Activated naive CD8-positive, alpha-beta T cell treated with anti-CD3 and anti-CD28 coated beads for 36 hours (primary cell): ENCODE data around the gene ARVCF. TPM values are rescaled to one million over a fixed set of nuclear protein-coding genes. Genes with fewer than 3 reads are reported as not detected.

Experiments
- DNase-seq: peaks from one replicate; pipeline ENCODE4 v3.0.0; 2021
- H3K27ac Mint-ChIP-seq: one replicate; pipeline ENCODE4 v1.8.0; 2022; ENCODE audit warnings: mild to moderate bottlenecking, moderate library complexity, mixed read lengths
- H3K27me3 Mint-ChIP-seq: one replicate; pipeline ENCODE4 v1.8.0; 2022; ENCODE audit warnings: mild to moderate bottlenecking, mixed read lengths
- H3K36me3 Mint-ChIP-seq: one replicate; pipeline ENCODE4 v1.8.0; 2021; ENCODE audit warnings: mild to moderate bottlenecking, mixed read lengths
- H3K4me1 Mint-ChIP-seq: one replicate; pipeline ENCODE4 v1.8.0; 2021; ENCODE audit warnings: mixed read lengths
- H3K4me3 Mint-ChIP-seq: one replicate; pipeline ENCODE4 v1.8.0; 2022; ENCODE audit warnings: mild to moderate bottlenecking, moderate library complexity, mixed read lengths
- H3K9me3 Mint-ChIP-seq: one replicate; pipeline ENCODE4 v1.8.0; 2022; ENCODE audit warnings: mixed read lengths
- total RNA-seq, 2 experiments: library from RNA; stranded (reverse); gene quantifications; one replicate each; pipeline ENCODE4 v1.2.3, GENCODE V29; 2021

The ARVCF gene
- total RNA-seq, 2 experiments from 2014 or later, result 1.1 to 1.6 TPM

DNA sequence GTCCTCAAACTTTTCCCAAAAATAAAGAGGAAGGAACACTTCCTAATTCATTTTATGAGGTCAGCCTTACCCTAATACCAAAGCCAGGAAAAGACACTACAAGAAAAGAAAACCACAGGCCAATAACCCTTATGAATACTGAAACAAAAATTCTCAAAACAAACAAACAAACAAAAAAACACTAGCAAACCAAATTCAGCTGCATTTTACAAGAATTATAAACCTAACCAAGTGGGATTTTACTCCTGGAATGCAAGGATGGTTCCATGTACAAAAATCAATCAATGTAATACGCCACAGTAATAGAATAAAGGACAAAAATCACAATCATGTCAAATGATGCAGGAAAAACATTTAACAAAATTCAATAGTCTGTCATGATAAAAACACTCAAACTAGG, 13.3 kb downstream of the ARVCF start:
- DNase-seq, result no peak
- no peaks in the 10 kb centered on the region for H3K27me3 Mint-ChIP-seq
- no peak overlapping the region for H3K4me3 Mint-ChIP-seq
- peaks cover 19% of the 10 kb centered on the region for H3K9me3 Mint-ChIP-seq
- H3K4me1 Mint-ChIP-seq, result no peaks in the 10 kb centered on the region
- H3K27ac Mint-ChIP-seq, result no peak overlapping the region
- H3K36me3 Mint-ChIP-seq, result no peaks in the 10 kb centered on the region

DNA sequence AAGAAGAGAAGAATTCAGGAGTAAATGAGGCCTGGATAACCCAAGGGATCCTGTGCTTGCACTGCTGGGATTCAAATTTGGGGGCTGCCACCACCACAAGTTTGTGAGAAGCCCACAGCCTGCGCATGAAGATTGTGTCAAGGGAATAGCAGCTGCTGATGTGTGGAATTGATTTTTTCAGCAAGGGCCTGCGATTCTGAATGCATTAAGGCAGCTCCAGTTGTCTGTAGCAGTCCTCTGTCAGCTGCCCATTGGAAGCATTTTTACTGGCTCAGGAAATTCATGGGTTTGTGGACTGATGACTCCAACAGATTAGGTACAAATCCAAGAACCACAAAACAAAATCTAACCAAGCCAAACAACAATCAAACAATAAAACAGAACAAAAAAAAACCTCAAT, 14.0 kb downstream of the ARVCF start:
- H3K27me3 Mint-ChIP-seq, result no peaks in the 10 kb centered on the region
- H3K4me1 Mint-ChIP-seq, result no peaks in the 10 kb centered on the region
- no peak overlapping the region for H3K4me3 Mint-ChIP-seq
- H3K9me3 Mint-ChIP-seq, result peaks cover 19% of the 10 kb centered on the region
- DNase-seq, result no peak
- no peak overlapping the region for H3K27ac Mint-ChIP-seq
- no peaks in the 10 kb centered on the region for H3K36me3 Mint-ChIP-seq

DNA sequence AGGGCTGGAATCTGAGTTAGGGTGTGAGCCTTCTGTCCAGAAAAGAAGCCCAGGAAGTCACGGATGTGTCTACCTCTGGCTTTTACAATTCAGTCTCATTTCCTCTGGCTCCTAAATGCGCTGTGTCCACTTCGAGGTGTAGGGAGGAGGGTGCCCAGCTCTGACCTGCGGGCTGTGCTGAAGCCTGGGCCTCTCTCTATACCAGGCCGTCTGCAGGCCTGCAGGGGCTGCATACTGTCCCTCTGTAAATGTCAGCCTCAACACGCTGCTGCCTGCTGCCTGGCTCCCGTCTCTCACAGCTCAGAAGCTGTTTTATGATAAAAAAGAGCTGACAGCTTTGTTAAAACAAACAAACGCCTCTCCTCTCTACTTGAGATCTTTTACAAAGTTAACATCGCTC, 14.5 kb downstream of the ARVCF start:
- Mint-ChIP-seq H3K9me3 (peaks cover 19% of the 10 kb centered on the region), H3K4me1 (no peaks in the 10 kb centered on the region), H3K27me3 (no peaks in the 10 kb centered on the region), H3K27ac (no peak overlapping the region), H3K36me3 (no peaks in the 10 kb centered on the region), H3K4me3 (no peak overlapping the region)
- no peak for DNase-seq

DNA sequence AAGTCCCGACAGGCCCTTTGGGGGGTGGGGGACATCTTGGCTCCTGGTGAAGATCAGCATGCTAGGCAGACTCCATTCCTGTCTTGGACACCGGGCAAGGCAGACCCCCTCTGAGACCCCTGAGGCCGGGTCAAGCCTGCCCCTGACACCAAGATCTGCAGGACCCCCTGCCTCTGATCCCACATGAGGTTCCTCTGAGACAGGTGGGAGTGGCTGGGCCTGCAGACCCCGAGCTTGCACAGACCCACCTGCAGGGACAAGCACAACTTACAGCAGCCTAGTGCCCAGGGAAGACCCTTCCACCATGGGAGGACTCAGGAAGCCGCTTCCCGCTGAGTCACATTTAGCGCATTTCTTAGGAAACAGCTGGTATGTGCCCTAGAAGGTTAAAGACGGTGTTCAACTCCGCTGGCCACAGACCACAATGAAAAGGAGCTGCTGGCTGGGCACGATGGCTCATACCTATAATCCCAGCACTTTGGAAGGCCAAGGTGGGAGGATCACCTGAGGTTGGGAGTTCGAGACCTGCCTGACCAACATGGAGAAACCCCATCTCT, 15.5 kb downstream of the ARVCF start:
- DNase-seq, result no peak
- H3K4me3 Mint-ChIP-seq, result no peak overlapping the region
- no peak overlapping the region for H3K27ac Mint-ChIP-seq
- H3K9me3 Mint-ChIP-seq, result peaks cover 19% of the 10 kb centered on the region
- H3K36me3 Mint-ChIP-seq, result no peaks in the 10 kb centered on the region
- H3K4me1 Mint-ChIP-seq, result no peaks in the 10 kb centered on the region
- no peaks in the 10 kb centered on the region for H3K27me3 Mint-ChIP-seq

DNA sequence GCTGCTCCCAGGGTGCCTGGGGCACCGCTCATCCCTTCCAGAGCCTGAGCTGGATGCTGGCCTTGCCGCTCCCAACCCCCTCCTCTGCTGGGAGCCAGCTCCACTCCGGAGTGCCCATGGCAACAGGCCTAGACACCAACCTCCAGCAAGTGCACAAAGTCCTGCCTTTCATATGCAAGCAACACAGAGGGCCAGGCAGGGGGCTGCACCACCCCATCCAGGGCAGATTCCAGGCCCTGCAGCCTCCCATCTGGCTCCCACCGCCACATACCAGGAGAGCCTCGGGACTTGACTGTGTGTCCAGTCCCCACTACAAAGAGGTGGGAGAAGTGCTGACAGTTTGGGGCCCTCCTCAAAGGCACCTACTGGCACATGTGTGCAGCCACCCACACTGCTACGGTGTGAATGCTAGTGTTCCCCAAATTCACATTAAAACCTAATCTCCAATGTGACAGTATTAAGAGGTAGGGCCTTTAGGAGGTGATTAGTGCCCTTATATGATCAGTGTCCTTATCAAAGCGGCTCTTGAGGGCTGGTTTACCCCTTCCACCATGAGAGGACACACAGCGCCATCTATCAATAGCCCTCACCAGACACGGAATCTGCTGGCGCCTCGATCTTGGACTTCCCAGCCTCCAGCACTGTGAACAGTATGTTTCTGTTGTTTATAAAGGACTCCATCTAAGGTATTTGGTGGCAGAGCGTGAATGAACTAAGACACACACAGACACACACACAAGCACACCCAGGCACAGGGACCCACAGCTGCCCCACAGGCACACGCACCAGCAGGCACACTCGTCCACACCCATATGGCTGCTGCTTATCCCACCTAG, 16.2 kb downstream of the ARVCF start:
- peaks cover 19% of the 10 kb centered on the region for H3K9me3 Mint-ChIP-seq
- no peak overlapping the region for H3K4me3 Mint-ChIP-seq
- no peak for DNase-seq
- no peaks in the 10 kb centered on the region for H3K4me1 Mint-ChIP-seq
- H3K27ac Mint-ChIP-seq, result no peak overlapping the region
- H3K27me3 Mint-ChIP-seq, result no peaks in the 10 kb centered on the region
- no peaks in the 10 kb centered on the region for H3K36me3 Mint-ChIP-seq

- Mint-ChIP-seq H3K4me1 (no peaks in the 10 kb centered on the region), H3K27me3 (no peaks in the 10 kb centered on the region), H3K27ac (no peak overlapping the region), H3K4me3 (no peak overlapping the region), H3K9me3 (peaks cover 14% of the 10 kb centered on the region), H3K36me3 (no peaks in the 10 kb centered on the region)
- DNase-seq, result no peak
Measured at GRCh38 chr22:19998991-19999820, 17.4 kb downstream of the ARVCF start.

DNA sequence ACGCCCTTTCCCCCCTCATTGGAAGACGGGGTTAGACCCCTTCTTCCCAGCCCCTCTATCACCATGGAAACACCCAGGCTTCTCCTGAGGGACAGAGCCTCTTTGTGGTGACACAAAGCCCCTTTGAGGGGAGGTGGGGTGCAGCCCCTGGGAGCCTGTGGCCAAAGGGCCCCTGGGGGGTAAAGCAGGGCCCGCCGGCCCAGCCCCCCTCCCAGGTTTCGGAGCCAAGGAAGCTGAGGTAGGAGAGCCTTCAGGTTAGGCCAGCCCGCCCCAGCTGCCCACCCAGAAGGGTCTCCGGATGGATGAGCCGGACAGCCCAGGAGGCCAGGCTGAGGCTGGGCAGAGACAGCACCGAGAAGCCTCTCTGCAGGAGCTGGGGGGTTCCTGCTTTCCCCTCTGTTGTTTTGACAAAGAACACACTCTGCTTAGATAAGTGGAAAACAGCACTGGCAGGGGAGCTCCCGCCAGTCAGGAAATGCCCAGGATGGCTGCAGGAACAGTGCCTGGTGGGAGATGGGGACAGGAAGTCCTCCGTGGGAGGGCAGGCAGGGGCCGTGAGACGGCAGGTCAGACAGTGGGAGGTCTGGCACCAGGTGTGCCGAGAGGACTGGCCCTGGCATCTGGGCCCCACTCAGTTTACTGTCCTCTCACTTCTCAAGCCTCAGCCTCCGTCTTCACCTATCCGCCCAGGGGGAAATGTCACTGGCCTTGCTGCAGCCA, 18.2 kb downstream of the ARVCF start:
- no peak overlapping the region for H3K27ac Mint-ChIP-seq
- no peak overlapping the region for H3K4me3 Mint-ChIP-seq

DNA sequence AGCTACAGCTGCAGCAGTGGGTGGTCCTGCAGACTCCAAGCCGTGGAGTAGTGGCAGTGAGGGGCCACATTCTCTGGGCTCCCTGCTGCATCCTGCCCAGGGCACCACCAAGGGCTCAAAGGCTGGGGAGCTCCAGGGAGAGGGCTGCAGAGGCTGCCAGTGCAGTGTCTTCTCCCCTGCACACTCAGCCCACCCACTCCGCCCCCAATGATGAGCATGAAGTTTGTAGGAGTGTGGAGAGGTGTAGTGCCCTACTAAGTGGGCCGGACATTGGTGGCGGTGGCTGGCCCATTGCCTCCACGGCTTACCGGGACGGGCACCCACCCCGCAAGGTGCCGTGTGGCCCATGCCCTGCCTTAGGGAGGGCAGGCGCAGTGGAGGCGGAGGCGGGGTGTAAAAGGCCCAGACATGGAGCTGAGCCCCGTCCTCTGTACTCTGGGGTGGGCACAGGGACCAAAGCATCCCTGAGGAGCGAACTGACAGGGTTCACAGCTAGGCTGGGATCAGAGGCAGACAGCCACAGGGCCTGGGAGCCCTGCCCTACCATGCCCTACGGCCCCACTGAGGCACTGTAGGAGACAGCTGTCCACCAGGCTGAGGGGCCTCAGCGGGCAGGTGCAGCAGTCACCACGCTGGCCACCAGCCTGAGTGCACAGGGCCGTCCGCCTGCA, 18.9 kb downstream of the ARVCF start:
- Mint-ChIP-seq H3K27me3 (no peaks in the 10 kb centered on the region), H3K27ac (no peak overlapping the region), H3K9me3 (no peaks in the 10 kb centered on the region), H3K4me3 (no peak overlapping the region), H3K4me1 (no peaks in the 10 kb centered on the region), H3K36me3 (no peaks in the 10 kb centered on the region)
- no peak for DNase-seq

More for the DNA sequence above, 18.2 kb downstream of the ARVCF start:
- DNase-seq, result no peak
- Mint-ChIP-seq H3K36me3 (no peaks in the 10 kb centered on the region), H3K4me1 (no peaks in the 10 kb centered on the region), H3K27me3 (no peaks in the 10 kb centered on the region), H3K9me3 (peaks cover 7% of the 10 kb centered on the region)

GRCh38 chr22:19996694-19997384, 19.8 kb downstream of the ARVCF start:
- Mint-ChIP-seq H3K9me3 (no peaks in the 10 kb centered on the region), H3K4me1 (no peaks in the 10 kb centered on the region), H3K27me3 (no peaks in the 10 kb centered on the region), H3K36me3 (no peaks in the 10 kb centered on the region), H3K27ac (no peak overlapping the region), H3K4me3 (no peak overlapping the region)
- DNase-seq, result no peak

DNA sequence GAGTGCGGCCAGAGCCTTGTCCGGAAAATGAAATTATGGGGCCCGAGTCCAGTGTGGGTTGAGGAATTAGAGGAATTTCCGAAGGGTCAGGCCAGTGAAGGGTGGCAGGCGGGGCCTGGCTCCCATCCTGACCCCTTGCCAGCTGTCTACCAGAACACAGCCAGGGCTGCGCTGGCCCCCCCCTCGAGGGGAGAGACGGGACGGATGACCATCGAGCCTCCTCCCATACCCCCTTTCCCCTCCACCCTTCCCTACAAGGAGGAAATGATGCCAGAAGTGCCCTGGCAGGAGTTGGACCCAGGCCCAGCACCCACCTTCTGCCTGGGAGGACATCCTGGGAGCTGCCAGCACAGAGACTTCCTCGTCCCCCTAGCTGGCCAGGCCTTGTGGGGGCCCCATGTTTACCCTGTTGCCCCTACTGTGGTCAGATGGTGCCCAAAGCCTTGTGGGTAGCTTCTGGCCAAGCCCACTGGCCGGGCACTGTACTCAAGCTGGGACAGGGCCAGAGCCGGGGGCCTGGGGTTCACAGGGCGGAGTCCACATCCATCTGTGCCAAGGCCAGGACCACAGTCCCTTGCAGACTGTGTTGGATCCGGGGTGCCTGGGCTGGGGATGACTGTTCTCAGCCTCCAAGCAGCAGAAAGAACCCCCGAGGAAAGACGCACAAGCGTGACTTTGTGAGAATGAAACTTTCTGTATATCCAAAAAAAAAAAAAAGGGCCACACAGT, 20.8 kb downstream of the ARVCF start:
- H3K27ac Mint-ChIP-seq, result no peak overlapping the region
- H3K9me3 Mint-ChIP-seq, result no peaks in the 10 kb centered on the region
- no peaks in the 10 kb centered on the region for H3K4me1 Mint-ChIP-seq
- H3K4me3 Mint-ChIP-seq, result no peak overlapping the region
- no peaks in the 10 kb centered on the region for H3K27me3 Mint-ChIP-seq
- no peaks in the 10 kb centered on the region for H3K36me3 Mint-ChIP-seq
- DNase-seq, result no peak

GRCh38 chr22:19994851-19995610, 21.6 kb downstream of the ARVCF start:
- Mint-ChIP-seq H3K4me1 (no peaks in the 10 kb centered on the region), H3K27ac (no peak overlapping the region), H3K36me3 (no peaks in the 10 kb centered on the region), H3K4me3 (no peak overlapping the region), H3K9me3 (no peaks in the 10 kb centered on the region), H3K27me3 (no peaks in the 10 kb centered on the region)
- DNase-seq, result no peak

- H3K27ac Mint-ChIP-seq, result no peak overlapping the region
- H3K9me3 Mint-ChIP-seq, result no peaks in the 10 kb centered on the region
- DNase-seq, result no peak
- no peaks in the 10 kb centered on the region for H3K4me1 Mint-ChIP-seq
- H3K4me3 Mint-ChIP-seq, result no peak overlapping the region
- no peaks in the 10 kb centered on the region for H3K36me3 Mint-ChIP-seq
- H3K27me3 Mint-ChIP-seq, result no peaks in the 10 kb centered on the region
Measured at GRCh38 chr22:19993926-19994325, 22.7 kb downstream of the ARVCF start.

DNA sequence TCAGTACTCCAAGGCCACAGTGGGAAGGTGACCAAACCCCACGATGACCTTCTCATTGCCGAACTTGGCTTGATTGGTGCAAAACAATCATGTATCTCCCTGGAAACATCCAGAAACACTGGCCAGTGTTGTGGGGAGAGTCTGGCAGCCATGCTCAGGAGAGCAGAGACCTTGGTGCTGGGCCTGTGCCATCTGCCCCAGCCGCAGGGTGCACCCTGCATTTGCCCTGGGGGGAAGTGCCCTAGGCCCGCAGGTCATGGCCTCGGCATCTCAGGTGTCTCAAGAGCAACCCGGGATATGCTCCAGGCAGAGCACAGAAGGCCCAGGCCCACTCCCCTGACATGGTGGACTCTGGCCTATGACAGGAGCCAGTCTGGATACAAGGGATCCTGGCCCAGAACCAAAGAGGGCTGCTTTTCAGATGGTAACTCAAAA, 23.7 kb downstream of the ARVCF start:
- no peak for DNase-seq
- H3K4me1 Mint-ChIP-seq, result no peaks in the 10 kb centered on the region
- H3K27ac Mint-ChIP-seq, result no peak overlapping the region
- H3K9me3 Mint-ChIP-seq, result no peaks in the 10 kb centered on the region
- H3K36me3 Mint-ChIP-seq, result no peaks in the 10 kb centered on the region
- H3K27me3 Mint-ChIP-seq, result no peaks in the 10 kb centered on the region
- H3K4me3 Mint-ChIP-seq, result no peak overlapping the region
